HG03575 (cell line): ENCODE measurements around the gene ZNF366.

Source experiments
- ATAC-seq: cut with Tn5 transposase; IDR thresholded peaks from one replicate; pipeline ENCODE4 v1.9.1; 2021; ENCODE audit not compliant: unreplicated experiment, insufficient number of reproducible peaks, low FRiP score; ENCODE audit errors: extremely low read depth

ZNF366 gene

DNA sequence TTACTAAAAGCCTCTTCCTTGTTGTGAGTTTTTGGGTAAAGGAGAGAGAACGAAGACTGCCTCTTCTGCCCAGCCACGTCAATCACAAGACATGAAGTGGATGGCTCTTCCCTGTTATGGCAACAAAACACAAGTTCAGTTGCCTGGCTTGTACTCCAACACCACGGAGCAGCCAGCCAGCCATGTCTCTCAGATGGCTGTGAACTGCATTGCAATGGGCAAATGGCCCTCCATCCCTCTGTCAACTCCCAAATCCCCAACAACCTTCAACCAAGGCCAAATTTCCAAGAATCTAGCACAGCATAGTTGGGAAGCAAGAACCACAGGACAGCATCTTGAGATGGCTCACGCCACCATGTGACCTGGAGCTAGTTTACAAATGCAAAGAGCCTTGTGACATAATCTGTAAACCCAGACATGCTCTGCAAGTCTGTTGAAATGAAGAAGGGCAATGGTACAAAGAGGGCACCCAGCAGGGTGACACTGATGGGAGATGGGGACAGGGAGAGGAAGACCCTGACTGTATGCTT lies 53.9 kb downstream of the ZNF366 start:
- no peak for ATAC-seq

DNA sequence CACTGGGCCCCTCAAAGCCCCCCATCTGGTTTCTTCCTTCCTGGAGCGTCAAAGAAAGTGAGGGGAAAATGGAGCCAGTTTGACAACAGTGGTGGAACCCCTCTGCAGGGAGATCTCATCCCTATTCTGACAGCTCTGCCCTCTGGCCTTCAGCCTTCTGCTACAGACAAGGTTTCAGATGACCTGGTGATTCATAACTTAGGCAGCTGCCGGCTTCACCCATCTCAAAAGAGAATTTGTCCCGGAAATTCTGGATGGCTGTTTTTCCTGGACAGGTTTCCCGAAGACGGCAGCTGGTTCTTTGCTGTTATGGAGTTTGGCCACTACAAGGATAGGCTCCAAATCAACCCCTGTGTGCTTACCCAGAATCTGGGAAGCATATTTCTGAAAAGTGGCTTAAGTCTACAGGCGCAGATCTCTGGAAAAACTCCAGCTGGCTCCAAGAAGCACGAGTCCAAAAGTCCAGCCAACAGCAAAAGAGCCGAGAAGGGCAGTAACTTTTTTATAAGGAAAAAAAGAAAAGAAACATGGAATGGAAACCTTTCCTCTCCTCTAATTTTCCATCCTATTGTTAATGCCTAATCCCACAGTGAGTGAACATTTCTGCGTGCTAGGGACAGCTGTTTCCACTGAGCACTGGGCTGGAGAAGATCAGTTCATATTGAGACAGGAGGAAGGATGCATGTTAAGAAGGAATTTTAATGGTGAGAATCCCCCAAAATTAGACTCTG lies 54.5 kb downstream of the ZNF366 start:
- no peak for ATAC-seq

DNA sequence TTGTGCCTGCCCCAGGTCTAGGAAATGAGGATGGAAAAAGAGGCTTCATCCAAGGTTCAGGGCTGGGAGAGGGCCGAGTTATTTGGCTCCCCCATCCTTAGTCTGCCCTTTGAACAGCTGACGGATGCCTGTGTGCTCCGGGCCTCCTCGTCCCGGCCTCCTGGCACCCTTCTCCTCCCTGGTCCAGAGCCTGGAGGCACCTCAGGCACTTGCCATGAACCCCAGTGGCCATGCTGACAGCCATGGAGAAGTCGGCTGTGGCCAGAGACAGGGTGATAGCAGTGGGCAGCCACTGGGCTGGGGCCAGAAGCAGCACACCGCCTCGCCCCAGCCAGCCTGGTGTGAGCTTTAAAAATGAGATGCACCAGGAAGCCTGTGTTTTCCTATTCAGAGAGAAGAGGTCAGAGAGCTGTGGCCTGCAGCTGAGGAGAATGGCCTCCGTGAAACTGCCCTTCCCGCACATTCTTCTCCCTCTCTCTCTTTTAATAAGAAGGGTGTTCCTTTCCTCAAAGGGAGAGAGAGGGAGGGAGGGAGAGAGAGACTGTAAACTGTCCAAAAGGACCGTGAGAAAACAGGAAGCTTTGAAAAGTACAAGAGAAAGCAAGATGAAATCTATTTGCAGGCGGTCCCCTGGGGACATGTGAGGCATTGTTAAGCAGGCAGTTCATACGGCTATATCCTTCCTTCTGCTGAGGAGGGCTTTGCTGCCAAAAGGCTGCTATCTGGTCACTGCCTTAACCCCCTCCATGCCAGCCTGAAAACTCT lies 55.3 kb downstream of the ZNF366 start:
- peak; percentile 62 for ATAC-seq

DNA sequence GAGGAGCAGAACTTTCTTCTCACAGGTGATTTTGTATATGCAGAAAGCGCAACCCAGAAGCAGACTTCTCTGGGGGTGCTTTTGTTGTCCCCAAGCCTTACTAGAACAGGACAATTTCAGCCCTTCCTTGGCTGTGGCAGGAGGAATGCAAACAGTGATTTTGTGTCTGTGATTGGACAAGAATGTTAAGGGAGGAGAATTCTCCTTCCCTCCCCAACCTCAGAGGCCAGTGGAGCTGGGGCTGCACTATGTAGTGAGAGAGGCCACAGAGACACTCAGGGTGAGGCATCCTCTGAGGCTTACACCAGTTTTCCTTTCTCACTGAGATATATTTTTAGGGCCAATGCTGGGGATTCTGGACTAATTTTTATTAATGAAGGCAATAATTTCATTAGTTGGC lies 58.8 kb downstream of the ZNF366 start:
- no peak for ATAC-seq

DNA sequence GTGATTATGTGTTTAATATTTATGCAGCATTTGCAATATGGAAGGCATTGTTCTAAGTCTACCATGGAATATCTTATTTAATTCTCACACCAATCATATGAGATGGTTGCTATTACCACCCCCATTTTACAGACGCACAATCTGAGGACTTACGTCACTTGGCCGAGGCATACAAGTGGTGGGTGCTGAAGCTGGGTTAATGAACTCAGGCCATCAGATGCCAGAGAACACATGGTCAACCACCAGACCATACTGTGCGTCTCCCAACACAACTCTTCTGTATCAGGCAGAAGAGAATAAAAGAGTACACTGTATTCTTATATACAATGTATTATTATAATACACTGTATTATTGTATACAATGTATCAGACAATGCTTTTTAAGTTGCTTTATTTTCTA lies 59.5 kb downstream of the ZNF366 start:
- ATAC-seq = no peak

DNA sequence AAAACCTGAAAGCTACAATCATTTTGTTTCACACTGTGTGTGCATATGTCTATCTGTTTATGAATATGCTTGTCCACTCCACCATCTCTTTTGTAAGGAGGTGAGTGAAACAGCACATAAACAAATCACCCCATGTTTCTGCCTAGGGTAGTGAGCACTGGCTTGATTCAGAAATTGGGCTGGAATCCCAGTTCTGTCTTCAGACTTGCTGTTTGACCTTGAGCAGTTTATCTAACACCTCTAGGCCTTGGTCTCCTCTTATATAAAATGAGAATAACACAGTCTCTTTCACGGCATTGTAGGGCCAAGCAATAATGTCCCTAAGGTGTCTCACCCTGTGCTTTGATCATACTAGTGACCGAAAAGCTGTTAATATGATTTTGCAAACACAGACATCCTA lies 61.2 kb downstream of the ZNF366 start:
- no peak for ATAC-seq

DNA sequence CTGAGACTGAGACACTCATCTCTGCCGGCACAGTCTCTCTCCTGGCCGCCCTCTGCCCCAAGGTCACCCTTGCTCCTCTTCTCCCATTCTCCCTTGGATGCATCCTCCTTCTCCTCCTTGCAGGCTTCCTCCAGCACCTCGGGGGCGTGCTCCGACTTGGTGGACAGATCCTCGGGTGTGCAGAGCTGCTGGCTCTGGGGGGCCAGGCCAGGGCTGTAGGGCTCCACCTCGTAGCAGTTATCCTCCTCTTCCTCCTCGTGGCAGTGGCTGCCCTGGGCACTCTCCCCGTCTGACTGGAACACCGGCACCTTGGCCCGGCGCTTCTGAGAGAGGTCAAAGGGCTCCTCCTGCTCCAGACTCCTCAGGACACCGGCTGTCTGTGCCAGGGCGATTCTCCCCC lies 63.3 kb downstream of the ZNF366 start:
- no peak for ATAC-seq

DNA sequence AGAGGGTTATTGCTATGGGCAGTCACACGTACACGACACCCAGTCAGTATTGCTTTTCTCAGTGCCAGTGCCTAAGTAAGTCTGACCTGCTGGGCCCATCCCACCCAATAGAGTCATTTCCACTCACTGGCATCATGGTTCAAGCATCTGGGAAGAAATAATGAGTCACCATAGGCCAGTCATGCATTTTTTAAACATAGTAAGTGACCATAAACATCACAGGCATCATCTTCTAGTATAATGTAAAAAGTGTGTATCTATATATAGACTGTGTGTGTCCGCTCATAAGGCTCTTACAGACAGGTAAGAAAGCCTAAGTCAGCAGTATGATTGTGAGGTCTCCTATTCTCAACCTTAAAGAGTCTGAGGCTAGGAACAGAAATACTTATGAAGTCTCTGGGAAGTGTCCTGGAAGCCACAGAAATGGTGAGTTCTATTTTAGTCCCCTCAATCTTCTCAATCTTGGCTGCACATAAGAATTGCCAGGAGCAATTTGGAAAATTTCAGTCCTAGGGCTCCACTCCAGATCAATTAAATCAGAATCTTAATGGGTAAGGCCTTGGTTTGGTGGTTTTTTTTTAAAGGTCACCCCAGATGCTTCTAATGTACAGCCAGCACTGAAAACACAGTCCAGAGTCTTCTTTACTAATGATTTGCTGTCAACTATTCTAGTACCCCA lies 65.2 kb downstream of the ZNF366 start:
- ATAC-seq = no peak

DNA sequence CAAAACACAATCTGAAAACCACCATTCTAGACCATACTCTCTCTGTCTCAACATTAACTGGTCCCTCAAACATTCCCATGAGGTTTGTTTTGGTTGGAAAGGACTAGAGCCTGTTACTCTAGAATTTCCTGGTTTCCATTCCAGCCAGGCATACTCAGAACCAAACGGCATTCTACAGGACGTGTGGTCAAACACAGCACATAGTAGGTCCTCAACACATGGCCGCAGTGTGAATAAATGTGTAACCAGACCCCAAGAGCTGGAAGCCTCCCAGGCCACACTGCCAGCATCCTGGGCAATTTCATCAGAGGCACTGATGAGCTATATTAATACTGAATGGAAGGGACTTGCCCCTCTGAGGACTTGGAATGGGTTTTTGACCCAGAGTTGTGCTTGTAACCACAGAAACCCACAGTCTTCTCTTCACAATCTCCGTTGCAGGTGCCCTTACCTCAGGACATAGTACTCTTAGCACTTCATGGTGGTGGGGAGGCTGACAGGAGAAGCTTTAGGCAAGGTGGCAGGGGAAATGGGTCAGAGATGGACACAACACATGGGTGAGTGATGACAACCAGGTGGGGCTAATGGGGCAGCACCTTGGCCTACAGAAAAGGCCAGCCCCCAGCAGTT lies 66.0 kb downstream of the ZNF366 start:
- ATAC-seq = no peak

DNA sequence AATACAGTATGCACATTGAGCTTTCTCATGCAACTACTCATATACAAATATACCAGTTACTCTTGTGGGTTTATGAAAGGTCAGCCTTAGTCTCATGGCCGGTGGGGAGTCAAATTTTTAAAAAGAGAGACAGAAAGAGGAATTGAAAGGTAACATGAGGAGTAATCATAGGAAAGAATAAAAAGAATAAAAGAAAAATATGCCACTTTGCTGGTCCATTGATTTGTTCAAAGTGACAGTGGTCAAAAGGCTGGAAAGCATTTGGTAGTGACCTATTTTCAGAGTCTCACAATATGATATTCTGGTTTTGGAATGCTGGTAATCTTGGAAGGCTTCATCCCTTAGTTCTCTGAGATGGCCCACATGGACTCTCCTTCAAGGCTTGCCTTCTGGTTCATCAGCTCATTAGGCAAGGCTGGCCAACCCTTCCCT lies 67.0 kb downstream of the ZNF366 start:
- ATAC-seq = no peak

DNA sequence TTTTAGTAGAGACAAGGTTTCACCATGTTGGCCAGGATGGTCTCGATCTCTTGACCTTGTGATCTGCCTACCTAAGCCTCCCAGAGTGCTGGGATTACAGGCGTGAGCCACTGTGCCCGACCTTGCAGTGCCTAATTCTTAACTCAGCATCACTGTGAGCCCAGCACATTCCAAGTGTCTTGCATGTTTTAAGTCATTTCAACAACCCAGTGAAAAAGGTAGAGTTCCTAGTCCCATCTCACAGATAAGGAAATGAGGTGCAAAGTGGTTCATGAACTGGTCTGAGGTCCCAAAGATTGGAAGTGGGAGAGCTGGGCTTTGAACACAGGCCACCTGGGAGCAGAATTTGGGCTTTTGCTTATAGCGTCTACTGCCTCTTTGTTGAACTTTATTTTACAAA lies 68.0 kb downstream of the ZNF366 start:
- no peak for ATAC-seq

DNA sequence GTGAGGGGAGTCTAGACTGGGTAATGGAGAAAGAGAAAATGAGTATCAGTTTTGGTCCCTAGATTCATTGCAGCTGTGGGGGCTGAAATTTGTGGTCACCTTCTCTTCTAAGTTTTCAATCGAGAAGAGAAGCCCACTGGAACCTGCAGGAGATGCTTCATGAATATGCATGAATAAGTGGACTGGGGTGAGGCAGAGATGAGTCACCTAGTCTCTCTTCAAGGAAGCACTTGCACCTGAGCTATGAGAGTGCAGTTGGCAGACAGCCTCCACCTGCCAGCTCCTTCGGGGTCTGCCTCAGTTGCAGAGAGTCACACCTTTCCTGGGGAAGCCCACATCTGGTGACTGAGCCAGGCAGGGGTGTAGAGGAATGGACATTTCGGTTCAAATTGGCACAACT lies 69.1 kb downstream of the ZNF366 start:
- no peak for ATAC-seq

DNA sequence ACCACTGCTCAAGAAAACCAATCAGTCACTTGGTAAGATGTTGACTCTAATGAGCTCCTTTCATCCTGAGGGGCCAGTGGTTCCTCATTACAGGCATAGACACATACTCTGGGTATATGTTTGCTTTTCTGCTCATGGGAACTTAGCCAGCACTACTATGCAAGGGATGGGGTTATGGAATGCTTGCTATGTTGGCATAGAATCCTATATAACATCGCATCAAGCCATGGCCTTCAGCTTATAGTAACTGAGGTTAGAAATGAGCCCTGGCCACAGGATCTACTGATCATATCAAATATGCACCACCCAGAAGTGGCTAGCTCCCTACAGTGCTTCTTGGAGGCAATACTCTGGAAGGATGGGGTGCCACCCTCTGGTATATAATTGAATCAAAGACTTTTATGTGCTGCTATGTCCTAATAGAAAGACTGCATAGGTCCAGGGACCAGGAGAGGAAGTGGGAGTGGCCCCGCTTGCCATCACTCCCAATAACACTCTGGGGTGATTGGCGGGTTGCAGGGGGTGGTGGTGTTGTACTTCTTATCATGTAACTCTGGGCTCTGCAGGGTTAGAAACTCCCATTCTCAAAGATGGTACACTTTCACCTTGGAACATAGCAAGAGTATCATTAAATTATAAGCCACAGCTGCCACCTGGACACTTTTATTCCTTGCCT lies 70.3 kb downstream of the ZNF366 start:
- ATAC-seq = no peak

DNA sequence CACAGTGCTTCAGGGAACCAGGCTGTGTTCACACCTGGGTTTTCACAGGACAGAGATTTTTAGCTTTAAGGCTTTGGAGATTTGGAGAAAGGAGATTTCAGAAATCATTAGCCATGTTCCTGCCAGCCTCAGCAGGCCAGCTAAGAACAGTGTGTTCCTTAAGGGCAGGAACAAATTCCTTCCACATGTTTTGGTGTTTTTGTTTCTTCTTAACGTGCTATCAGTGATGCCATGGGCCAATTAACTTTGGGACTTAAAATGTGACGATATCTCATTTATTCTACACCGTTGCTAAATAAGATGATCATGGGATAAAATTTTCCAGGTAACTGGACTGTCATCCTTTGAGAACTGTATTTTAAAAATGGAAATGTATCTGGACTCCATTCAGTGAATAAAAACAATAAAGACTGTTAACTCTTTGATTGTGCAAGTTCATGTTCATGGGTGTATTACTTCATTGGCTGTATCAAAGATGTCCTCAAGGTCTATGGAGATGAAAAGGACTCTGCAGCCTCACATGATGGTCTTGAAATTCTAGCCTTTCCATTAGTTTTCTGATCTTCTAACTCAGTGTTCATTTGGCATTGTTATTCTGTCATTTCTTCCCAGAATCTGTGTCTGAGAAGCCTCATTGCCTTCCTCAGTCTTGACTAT lies 72.3 kb downstream of the ZNF366 start:
- ATAC-seq = no peak

DNA sequence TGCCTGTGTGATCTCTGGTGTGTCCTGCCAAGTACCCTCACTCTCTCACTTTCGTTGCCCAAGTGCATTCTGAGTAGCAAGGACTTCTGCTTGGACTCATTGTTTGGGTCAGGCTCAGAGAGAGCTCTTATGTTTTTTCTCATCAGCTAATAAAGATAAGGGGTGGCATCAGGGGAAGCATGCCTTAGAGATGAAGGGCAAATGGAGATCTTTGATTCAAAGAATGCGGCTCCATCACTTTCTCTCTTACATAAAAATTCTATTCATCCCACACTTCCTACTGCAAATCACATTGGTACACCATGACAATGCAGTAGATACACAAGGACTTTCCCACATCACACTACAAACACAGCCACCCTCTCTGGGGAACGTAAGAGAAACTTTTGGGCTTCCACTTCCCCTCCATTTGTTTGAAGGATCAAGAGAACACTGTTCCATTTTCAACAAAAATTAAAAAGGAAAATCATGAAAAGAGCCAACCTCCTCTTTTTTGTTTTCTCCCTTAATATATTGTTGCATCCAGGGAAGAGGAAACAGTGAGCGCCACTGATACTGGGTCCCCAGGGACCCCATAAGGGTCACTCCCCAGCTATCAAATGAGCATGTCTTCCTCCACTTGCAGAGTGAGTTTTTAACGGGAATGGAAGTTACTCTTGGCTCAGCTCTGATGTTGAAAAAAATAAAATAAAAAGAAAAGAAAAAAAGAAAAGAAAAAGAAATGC lies 73.0 kb downstream of the ZNF366 start:
- ATAC-seq = no peak

DNA sequence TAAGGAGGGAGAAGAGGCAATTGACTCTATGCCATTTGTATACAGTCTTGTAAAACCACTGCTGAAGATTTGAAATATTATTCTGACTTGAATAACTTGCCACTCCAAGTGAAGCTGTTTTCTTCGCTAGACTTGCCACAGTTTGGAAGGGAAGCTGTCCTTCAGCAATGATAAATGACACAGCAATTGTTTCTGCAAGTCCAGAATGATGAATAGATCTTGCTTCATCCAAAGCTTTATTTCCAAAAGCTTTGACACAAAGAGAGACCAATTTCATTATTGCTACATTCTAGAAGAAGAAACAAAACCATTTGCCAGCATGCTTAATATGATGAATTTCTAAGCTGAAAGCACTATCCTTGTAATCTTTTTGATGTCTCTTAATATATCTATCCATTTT lies 73.7 kb downstream of the ZNF366 start:
- ATAC-seq = no peak

DNA sequence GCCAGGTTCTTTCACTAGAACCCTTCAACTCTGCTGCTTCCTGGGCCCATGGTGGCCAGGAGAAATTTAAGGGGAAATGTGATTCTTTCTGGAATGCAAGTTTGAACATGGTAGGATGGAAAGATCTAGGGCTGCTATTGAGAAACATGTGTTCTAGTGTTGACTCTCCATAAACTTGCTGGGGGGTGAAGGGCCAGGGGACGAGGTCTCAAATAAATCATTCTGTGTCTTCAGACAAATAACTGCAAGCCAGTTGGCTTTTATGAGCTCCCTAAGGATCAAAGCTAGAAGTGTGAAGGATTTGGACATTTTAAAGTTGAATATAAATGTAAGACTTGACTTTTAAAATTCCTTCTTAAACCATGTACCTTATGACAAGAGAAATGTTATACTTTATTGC lies 78.5 kb downstream of the ZNF366 start:
- ATAC-seq = no peak
